BE2C (cell line): ENCODE data around the gene CNOT10.

Source experiments
- DNase-seq: peaks from one replicate; pipeline ENCODE4 v3.0.0-alpha.2; 2020
- H3K27me3 ChIP-seq: fragments of 250-450 bp; sonication (Bioruptor Pico); 2 replicates; pipeline ENCODE4 v1.5.1; 2020; ENCODE audit warnings: mild to moderate bottlenecking
- H3K36me3 ChIP-seq: fragments of 250-450 bp; sonication (Bioruptor Pico); 2 replicates; pipeline ENCODE4 v1.5.1; 2020; ENCODE audit warnings: mild to moderate bottlenecking
- H3K4me1 ChIP-seq: fragments of 250-450 bp; sonication (Bioruptor Pico); 2 replicates; pipeline ENCODE4 v1.5.1; 2020
- H3K4me3 ChIP-seq: 2 replicates; pipeline ENCODE4 v1.5.1; 2011; ENCODE audit warnings: low read depth, low read length
- H3K9me3 ChIP-seq: fragments of 250-450 bp; sonication (Bioruptor Pico); 2 replicates; pipeline ENCODE4 v1.5.1; 2020
- TF ChIP-seq, protein P1 (sequence below): IDR thresholded peaks from 2 replicates; pipeline ENCODE4 v1.5.1; 2012; ENCODE audit warnings: mild to moderate bottlenecking, low read depth, low read length

CNOT10 gene

DNA sequence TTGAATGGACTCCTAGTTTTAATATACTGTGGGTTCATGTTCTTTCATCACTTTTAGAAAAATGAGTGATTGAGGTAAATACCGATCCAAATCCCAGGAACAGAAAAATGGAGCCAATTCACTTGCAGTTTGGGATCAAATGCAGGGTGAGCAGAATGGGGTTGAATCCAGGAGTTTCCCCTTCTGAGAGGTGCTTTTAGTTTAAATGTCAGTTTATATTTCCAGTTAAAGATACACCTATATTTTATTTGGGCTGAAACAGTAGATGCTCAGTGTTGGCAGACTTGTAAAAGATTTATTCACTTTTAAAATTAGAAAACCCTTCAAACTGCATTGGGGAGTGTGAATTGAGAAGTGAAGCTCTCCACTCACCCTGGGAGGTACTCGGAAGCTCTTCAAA lies 135.4 kb downstream of the CNOT10 start:
- Histone ChIP-seq H3K9me3 (no peaks in the 10 kb centered on the region), H3K4me1 (no peaks in the 10 kb centered on the region), H3K36me3 (no peaks in the 10 kb centered on the region), H3K4me3 (no peak overlapping the region), H3K27me3 (peaks cover 14% of the 10 kb centered on the region)
- TF ChIP-seq, protein P1, sequence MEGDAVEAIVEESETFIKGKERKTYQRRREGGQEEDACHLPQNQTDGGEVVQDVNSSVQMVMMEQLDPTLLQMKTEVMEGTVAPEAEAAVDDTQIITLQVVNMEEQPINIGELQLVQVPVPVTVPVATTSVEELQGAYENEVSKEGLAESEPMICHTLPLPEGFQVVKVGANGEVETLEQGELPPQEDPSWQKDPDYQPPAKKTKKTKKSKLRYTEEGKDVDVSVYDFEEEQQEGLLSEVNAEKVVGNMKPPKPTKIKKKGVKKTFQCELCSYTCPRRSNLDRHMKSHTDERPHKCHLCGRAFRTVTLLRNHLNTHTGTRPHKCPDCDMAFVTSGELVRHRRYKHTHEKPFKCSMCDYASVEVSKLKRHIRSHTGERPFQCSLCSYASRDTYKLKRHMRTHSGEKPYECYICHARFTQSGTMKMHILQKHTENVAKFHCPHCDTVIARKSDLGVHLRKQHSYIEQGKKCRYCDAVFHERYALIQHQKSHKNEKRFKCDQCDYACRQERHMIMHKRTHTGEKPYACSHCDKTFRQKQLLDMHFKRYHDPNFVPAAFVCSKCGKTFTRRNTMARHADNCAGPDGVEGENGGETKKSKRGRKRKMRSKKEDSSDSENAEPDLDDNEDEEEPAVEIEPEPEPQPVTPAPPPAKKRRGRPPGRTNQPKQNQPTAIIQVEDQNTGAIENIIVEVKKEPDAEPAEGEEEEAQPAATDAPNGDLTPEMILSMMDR, result no peak
- DNase-seq, result no peak

- no peaks in the 10 kb centered on the region for H3K4me1 ChIP-seq
- DNase-seq, result no peak
- no peaks in the 10 kb centered on the region for H3K36me3 ChIP-seq
- no peaks in the 10 kb centered on the region for H3K9me3 ChIP-seq
- H3K4me3 ChIP-seq, result no peak overlapping the region
- TF ChIP-seq, protein P1, result no peak
- H3K27me3 ChIP-seq, result peaks cover 14% of the 10 kb centered on the region
Observed at GRCh38 chr3:32820971-32821685, 136.1 kb downstream of the CNOT10 start.

DNA sequence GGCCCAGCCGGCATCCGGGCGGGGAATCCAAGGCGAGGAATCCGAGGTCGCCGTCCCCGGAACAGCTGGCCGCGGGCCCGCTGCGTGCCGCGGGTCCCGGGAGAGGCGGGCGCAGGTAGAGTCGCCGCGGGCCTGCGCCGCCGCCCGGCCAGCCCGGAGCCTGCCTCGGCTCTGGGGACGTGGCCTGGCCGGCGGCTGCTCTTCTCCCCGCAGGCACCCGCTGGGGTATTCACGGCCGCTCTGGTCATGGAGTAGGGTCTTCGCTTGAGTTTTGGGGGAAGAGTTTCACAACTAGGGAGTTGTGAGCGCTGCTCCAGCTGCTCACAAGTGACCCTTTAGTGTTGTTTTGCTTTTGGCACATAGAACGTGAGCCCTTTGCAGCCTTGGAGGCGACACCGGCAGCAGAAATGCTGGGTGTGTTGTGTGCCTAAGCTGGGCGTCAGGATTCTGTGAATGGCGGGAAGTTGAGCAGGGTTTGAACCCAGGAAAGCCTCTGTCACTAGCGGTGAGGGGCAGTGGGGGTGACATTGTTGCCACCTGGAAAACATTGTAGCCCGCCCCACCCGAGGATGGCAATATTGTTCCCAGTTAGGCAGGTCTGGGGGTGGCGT lies 136.8 kb downstream of the CNOT10 start:
- no peak overlapping the region for H3K4me3 ChIP-seq
- peaks cover 11% of the 10 kb centered on the region for H3K27me3 ChIP-seq
- H3K36me3 ChIP-seq, result no peaks in the 10 kb centered on the region

DNA sequence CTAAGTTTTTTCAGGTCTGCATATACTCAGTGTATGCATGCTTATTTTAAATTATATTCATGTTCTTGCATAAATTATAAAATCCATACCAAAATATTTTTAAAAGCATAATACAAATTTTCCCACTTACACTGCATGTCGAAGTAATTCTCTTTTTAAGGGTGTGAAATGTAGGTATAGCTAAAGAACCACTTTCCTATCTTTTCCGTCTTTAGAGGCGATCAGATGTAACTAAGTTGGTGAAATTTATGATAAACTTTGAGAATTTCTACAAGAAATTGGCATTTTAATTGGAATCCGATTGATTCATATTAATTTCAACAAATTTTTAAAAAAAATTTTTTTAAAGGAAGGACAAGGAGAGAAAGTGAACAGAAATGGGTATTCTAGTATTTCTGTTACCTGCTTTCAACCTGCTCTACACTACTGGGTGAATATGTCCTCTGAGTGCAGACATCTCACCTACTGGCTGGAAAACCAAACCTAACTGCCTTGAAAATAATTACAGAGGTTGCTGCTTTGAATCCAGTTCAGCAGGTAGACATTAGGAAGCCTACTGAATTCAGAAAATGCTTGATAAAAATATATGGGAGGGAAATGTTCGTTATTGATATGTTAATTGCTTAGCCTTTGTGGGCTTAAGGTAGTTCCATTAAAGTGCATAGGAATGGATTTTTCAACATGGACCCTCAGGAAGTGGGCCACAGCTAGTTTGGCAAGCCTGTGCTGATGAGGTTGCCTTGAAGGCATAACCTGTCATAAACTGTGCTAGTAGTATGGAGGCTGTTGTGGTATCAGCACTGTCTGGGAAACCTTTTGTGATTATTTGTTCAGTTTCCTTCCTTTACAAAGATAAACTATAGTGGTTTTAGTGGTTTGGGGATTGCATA lies 137.9 kb downstream of the CNOT10 start:
- H3K9me3 ChIP-seq, result no peaks in the 10 kb centered on the region
- no peaks in the 10 kb centered on the region for H3K4me1 ChIP-seq
- H3K27me3 ChIP-seq, result peaks cover under 1% of the 10 kb centered on the region; the same call in 1 of the 2 replicates
- no peak for DNase-seq
- TF ChIP-seq, protein P1, result no peak
- no peaks in the 10 kb centered on the region for H3K36me3 ChIP-seq
- H3K4me3 ChIP-seq, result no peak overlapping the region

More for the DNA sequence above, 136.8 kb downstream of the CNOT10 start:
- H3K4me1 ChIP-seq, result no peaks in the 10 kb centered on the region
- TF ChIP-seq, protein P1, result no peak
- H3K9me3 ChIP-seq, result no peaks in the 10 kb centered on the region
- no peak for DNase-seq
